ENCODE measurements around the gene SCYL2. TPM values are rescaled to one million over a fixed set of nuclear protein-coding genes. Genes with fewer than 3 reads are reported as not detected.

The SCYL2 gene
- total RNA-seq, 4 donors from 2014 or later, result 47.8 to 68.8 (median 54.9) TPM

DNA sequence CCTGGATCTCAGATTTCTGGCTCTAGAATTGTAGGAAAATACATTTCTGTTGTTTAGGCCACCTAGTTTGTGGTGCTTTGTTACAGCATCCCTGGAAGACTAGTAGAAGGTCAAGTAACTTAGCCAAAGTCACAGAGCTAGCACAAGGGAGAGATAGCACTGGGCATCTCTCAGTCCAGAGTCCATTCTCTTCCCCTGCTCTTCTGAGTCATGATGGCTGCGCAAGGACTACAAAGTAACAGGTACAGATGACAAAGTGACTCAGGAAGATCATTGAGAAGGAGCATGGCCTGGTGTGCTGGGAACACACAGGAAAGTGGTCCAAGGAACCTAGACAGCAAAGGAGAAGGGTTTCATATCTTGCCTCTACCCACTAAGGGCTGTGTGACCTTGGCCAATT, 109.2 kb downstream of the SCYL2 start:
- no peak overlapping the region for H3K4me3 ChIP-seq (replicated peaks in 1 of 3)
- intact Hi-C loops (cut with DNase I), result no loop called here

DNA sequence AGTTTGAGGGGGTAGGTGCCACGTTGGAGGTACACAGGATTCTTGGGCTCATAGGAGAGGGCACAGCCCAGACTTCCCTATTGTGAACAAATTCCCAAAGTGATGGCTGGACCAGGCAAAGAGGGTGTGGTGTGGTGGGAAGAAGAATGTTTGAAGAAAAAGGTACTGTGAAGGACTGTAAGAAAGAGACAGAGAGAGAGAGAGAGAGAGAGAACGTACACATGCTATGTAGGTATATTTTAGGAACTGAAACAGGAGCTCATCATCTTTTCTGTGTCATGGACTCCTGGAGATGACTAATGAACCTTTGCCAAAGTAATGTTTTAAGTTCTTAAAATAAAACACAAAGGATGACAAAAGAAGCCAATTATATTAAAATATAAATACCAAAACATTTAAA, 114.4 kb downstream of the SCYL2 start:
- Histone ChIP-seq H3K27me3 (no peaks in the 10 kb centered on the region), H3K36me3 (no peaks in the 10 kb centered on the region), H3K27ac (no peak overlapping the region), H3K4me1 (no peaks in the 10 kb centered on the region), H3K4me3 (replicated peaks in 1 of 3) (no peak overlapping the region), H3K9me3 (no peaks in the 10 kb centered on the region)
- WGBS, 2 donors, result 74 to 76% methylated on average over 2 of the region's 2 CpGs
- DNase-seq, result no peak
- no peak for TF ChIP-seq POLR2A (IDR thresholded peaks at IDR 0.05)
- TF ChIP-seq, protein P1, sequence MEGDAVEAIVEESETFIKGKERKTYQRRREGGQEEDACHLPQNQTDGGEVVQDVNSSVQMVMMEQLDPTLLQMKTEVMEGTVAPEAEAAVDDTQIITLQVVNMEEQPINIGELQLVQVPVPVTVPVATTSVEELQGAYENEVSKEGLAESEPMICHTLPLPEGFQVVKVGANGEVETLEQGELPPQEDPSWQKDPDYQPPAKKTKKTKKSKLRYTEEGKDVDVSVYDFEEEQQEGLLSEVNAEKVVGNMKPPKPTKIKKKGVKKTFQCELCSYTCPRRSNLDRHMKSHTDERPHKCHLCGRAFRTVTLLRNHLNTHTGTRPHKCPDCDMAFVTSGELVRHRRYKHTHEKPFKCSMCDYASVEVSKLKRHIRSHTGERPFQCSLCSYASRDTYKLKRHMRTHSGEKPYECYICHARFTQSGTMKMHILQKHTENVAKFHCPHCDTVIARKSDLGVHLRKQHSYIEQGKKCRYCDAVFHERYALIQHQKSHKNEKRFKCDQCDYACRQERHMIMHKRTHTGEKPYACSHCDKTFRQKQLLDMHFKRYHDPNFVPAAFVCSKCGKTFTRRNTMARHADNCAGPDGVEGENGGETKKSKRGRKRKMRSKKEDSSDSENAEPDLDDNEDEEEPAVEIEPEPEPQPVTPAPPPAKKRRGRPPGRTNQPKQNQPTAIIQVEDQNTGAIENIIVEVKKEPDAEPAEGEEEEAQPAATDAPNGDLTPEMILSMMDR (IDR thresholded peaks at IDR 0.05), result no peak
- intact Hi-C loops (cut with DNase I), result no loop called here

More for the DNA sequence above, 109.2 kb downstream of the SCYL2 start:
- no peak overlapping the region for H3K27ac ChIP-seq
- DNase-seq, result no peak
- H3K9me3 ChIP-seq, result no peaks in the 10 kb centered on the region
- no peaks in the 10 kb centered on the region for H3K4me1 ChIP-seq
- no peak for TF ChIP-seq POLR2A (IDR thresholded peaks at IDR 0.05)
- TF ChIP-seq, protein P1 (IDR thresholded peaks at IDR 0.05), result no peak
- no peaks in the 10 kb centered on the region for H3K27me3 ChIP-seq
- WGBS, 2 donors, result 100% methylated on average over 1 of the region's 1 CpG
- H3K36me3 ChIP-seq, result no peaks in the 10 kb centered on the region

DNA sequence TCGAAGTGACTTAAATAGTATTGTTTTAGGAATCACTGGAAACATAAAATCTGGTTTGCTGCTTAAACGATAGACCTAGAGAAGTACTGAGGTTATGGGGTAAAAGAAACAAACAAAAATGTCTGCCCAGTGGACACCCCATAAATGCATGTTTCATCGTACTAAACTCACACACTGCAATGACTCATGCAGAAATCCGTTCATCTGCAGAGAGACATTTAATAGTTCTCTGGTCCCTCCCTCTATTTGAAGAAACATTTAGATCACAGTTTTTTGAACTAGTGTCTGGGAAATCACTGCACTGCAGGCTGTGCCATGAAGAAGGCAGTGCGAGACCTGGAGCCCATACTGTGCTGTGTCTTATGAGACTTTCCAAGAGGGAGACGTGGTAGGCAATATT, 115.4 kb downstream of the SCYL2 start:
- no peaks in the 10 kb centered on the region for H3K36me3 ChIP-seq
- H3K9me3 ChIP-seq, result no peaks in the 10 kb centered on the region
- no peak for TF ChIP-seq POLR2A (IDR thresholded peaks at IDR 0.05)
- TF ChIP-seq, protein P1 (IDR thresholded peaks at IDR 0.05), result no peak
- no peaks in the 10 kb centered on the region for H3K4me1 ChIP-seq
- WGBS, 2 donors, result 77 to 86% methylated on average over 6 of the region's 6 CpGs
- intact Hi-C loops (cut with DNase I), result no loop called here
- no peaks in the 10 kb centered on the region for H3K27me3 ChIP-seq
- DNase-seq, result no peak
- H3K4me3 ChIP-seq (replicated peaks in 1 of 3), result no peak overlapping the region
- H3K27ac ChIP-seq, result no peak overlapping the region

DNA sequence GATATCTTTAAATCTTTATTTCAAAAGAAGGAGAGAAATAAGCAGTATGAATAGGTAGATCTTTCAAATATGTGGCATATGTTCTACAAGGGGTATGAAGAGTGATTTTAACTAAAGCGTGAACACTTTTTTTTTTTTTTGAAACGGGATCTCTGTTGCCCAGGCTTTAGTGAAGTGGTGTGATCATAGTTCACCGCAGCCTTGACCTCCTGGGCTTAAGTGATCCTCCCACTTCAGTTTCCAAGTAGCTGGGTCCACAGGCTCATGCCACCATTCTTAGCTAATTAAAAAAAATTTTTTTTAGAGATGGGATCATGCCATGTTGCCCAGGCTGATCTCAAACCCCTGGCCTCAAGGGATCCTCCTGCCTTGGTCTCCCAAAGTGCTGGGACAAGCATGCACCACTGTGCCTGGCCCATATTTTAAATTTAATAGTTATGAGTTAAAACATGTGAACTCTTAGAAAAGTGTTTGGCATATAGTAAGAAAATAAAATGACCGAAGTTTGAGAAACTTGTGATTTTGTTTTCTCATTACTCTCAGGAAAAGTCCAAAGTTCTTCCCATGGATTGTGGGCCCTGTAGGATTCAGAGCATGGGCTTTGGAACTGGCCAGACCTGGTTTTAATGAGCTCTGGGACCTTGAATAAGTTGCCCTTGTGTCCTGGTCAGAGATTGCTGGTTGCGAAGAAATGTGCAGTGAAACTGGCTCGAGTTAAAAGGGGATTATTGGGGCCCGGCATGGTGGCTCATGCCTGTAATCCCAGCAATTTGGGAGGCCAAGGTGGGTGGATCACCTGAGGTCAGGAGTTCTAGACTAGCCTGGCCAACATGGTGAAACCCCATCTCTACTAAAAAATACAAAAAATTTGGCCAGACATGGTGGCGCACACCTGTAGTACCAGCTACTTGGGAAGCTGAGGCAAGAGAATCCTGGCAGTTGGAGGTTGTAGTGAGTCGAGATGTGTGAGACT, 116.9 kb downstream of the SCYL2 start:
- no peaks in the 10 kb centered on the region for H3K9me3 ChIP-seq
- no peak overlapping the region for H3K27ac ChIP-seq
- H3K4me1 ChIP-seq, result no peaks in the 10 kb centered on the region
- H3K27me3 ChIP-seq, result no peaks in the 10 kb centered on the region
- WGBS, 2 donors, result 77 to 78% methylated on average over 9 of the region's 9 CpGs
- intact Hi-C loops (cut with DNase I), result no loop called here
- H3K36me3 ChIP-seq, result no peaks in the 10 kb centered on the region
- no peak for DNase-seq
- TF ChIP-seq, protein P1 (IDR thresholded peaks at IDR 0.05), result no peak
- no peak for TF ChIP-seq POLR2A (IDR thresholded peaks at IDR 0.05)
- H3K4me3 ChIP-seq (replicated peaks in 1 of 3), result no peak overlapping the region

DNA sequence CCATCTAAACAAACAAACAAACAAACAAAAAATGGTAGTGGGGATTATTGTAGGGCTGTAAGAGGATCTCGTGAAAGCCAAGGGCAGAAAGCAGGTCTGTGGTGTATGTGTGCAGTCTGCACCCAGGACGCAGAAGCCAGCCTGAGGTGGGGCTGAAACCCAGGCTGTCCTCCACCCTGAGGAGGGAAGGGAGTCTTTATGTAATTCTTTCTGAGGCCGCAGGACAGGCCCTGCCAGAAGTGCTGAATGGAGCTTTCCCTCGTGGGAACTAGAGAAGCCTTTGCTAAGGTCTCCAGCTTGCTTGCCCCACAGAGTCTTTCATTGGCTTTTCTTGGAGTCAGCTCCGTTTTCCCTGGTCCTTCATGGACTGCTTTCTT, 117.6 kb downstream of the SCYL2 start:
- no peak overlapping the region for H3K27ac ChIP-seq
- DNase-seq, result no peak
- H3K4me1 ChIP-seq, result no peaks in the 10 kb centered on the region
- no peaks in the 10 kb centered on the region for H3K27me3 ChIP-seq
- H3K9me3 ChIP-seq, result no peaks in the 10 kb centered on the region
- intact Hi-C loops (cut with DNase I), result no loop called here
- 74 to 82% methylated on average over 5 of the region's 5 CpGs for WGBS, 2 donors
- no peak overlapping the region for H3K4me3 ChIP-seq (replicated peaks in 1 of 3)
- H3K36me3 ChIP-seq, result no peaks in the 10 kb centered on the region
- TF ChIP-seq POLR2A (IDR thresholded peaks at IDR 0.05), result no peak
- TF ChIP-seq, protein P1 (IDR thresholded peaks at IDR 0.05), result no peak

Measured in thyroid gland (tissue), 4 donors.